ENCODE results near the gene ARHGEF39. TPM values are rescaled to one million over a fixed set of nuclear protein-coding genes. Genes with fewer than 3 reads are reported as not detected.

Gene ARHGEF39
- total RNA-seq, 4 donors from 2014 or later: 1.3 to 17.5 (median 5.1) TPM

DNA sequence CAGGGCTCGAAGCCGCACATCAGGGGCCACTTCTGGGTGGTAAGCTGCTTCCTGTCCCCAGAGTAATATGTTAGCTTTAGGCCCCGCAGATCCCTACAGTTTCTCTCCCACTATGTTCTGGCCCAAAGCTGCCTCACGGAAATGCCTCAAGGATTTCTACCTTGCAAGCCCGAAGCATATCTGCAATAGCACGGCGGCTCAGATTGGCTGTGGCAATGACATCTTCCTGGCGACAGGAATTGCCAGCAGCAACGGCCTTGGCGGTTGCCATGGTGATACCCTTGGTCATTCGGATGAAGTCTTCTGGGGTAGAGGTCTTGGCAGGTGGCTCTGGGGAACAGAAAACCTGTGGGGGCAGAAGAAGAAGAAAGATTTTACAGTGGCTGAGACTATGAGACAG is 35.0 kb upstream of the ARHGEF39 start:
- no peaks in the 10 kb centered on the region for H3K9me3 ChIP-seq
- H3K4me1 ChIP-seq: peaks cover 0 to 23% (median 7%) of the 10 kb centered on the region in 3 donors
- TF ChIP-seq, protein P1, sequence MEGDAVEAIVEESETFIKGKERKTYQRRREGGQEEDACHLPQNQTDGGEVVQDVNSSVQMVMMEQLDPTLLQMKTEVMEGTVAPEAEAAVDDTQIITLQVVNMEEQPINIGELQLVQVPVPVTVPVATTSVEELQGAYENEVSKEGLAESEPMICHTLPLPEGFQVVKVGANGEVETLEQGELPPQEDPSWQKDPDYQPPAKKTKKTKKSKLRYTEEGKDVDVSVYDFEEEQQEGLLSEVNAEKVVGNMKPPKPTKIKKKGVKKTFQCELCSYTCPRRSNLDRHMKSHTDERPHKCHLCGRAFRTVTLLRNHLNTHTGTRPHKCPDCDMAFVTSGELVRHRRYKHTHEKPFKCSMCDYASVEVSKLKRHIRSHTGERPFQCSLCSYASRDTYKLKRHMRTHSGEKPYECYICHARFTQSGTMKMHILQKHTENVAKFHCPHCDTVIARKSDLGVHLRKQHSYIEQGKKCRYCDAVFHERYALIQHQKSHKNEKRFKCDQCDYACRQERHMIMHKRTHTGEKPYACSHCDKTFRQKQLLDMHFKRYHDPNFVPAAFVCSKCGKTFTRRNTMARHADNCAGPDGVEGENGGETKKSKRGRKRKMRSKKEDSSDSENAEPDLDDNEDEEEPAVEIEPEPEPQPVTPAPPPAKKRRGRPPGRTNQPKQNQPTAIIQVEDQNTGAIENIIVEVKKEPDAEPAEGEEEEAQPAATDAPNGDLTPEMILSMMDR (IDR thresholded peaks at IDR 0.05): no peak
- TF ChIP-seq POLR2A (IDR thresholded peaks at IDR 0.05): no peak
- no peak overlapping the region for H3K4me3 ChIP-seq
- DNase-seq: no peak
- intact Hi-C loops (cut with DNase I): no loop called here
- peaks cover 68 to 93% (median 75%) of the 10 kb centered on the region in 3 donors for H3K36me3 ChIP-seq
- H3K27me3 ChIP-seq: no peaks in the 10 kb centered on the region
- WGBS, 2 donors: 74 to 85% methylated on average over 6 to 11 of the region's 11 CpGs
- H3K27ac ChIP-seq: peak overlapping the region in 3 of 4 donors; percentile 79 to 90 (median 87)

DNA sequence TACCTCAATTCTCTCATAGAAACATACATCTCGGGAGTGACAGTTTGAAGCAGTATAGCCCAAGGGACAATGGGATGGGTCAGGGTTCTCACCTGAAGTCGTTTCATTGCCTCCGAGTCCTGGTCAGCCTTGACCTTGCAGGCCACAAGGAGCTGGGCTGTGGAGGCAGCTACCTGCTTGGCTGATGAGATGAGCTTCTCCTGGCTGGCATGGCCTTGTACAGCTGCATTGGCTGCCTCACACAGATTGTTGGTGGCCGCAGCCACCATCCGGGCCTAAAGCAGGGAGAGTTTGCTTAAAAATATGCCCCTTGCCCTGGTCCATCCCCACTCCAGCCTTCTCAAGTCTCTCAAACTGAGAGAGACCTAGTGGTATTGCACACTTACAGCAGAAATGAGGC is 33.2 kb upstream of the ARHGEF39 start:
- peak overlapping the region; percentile 63 to 90 (median 83) for H3K27ac ChIP-seq
- DNase-seq: no peak

DNA sequence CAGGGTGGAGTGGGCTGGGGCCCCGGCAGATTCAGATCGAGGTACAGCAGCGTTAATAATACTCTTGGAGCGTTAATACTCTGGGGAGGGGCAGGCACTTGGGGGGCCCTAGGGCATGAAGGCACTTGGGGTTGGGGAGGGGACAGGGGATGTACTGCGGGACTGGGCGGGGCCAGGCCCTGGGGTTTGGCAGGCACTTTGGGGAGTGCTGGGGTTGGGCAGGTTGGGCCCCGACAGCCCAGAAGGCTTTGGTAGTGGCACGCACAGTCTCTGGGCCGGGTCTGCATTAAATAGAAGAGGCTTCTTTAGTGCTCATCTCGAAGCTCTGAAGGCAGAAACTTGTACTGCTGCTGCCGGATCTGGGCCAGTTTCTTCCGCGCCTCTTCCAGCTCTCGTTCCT is 32.5 kb upstream of the ARHGEF39 start:
- Histone ChIP-seq H3K27me3 (no peaks in the 10 kb centered on the region), H3K36me3 (peaks cover 46 to 68% (median 50%) of the 10 kb centered on the region in 3 donors)

More for the DNA sequence above, 33.2 kb upstream of the ARHGEF39 start:
- WGBS, 2 donors: 88% methylated on average over 3 of the region's 5 CpGs; no CpG with 5 or more reads in 1 of the 2 donors
- H3K27me3 ChIP-seq: no peaks in the 10 kb centered on the region
- peaks cover 0 to 23% (median 7%) of the 10 kb centered on the region in 3 donors for H3K4me1 ChIP-seq
- no peak for TF ChIP-seq POLR2A (IDR thresholded peaks at IDR 0.05)
- TF ChIP-seq, protein P1 (IDR thresholded peaks at IDR 0.05): no peak
- no peaks in the 10 kb centered on the region for H3K9me3 ChIP-seq
- H3K36me3 ChIP-seq: peaks cover 53 to 75% (median 58%) of the 10 kb centered on the region in 3 donors
- H3K4me3 ChIP-seq: no peak overlapping the region
- intact Hi-C loops (cut with DNase I): no loop called here

DNA sequence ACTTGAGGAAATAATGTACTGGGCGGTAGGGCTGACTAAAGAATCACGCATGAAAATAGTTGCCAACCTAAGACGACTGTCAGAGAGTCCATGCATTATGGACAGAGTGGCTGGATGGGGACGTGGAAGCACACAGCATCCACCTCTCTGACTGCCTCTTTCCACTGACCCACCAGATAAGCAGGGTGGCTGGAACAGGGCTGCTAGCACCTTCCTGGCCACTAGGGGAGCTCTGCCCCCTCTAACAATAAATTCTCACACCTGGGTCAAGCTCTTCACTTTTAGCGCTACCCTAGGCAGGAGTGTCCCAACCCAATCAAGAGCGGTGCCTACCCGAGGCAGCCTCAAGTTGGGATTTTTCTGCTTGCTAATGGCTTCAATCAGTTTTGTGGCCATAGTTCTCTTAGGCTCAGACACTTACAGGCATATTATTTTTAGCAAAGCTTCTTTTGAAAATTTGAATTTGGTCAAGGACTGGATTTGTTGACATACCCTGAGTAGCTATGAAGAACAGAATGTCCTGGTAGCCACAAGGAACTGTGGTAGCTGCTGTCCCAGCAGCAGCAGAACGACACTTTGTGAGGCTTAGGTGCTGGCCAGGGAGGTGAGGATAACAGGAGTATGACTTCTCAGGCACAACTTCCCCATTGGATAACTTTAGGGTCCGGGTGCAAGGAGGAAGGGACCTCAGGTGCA is 31.7 kb upstream of the ARHGEF39 start:
- WGBS, 2 donors: 25 to 35% methylated on average over 7 to 9 of the region's 9 CpGs
- no peaks in the 10 kb centered on the region for H3K27me3 ChIP-seq
- DNase-seq: no peak
- H3K4me1 ChIP-seq: peaks cover 0 to 23% (median 7%) of the 10 kb centered on the region in 3 donors
- peaks cover 38 to 60% (median 42%) of the 10 kb centered on the region in 3 donors for H3K36me3 ChIP-seq
- H3K27ac ChIP-seq: peak overlapping the region; percentile 63 to 90 (median 83)
- no peaks in the 10 kb centered on the region for H3K9me3 ChIP-seq
- TF ChIP-seq, protein P1 (IDR thresholded peaks at IDR 0.05): peak; percentile 68 to 82 (median 78)
- no peak for TF ChIP-seq POLR2A (IDR thresholded peaks at IDR 0.05)
- no peak overlapping the region for H3K4me3 ChIP-seq
- intact Hi-C loops (cut with DNase I): no loop called here

More for the DNA sequence above, 32.5 kb upstream of the ARHGEF39 start:
- H3K9me3 ChIP-seq: no peaks in the 10 kb centered on the region
- no peak overlapping the region for H3K4me3 ChIP-seq
- H3K4me1 ChIP-seq: peaks cover 0 to 23% (median 7%) of the 10 kb centered on the region in 3 donors
- TF ChIP-seq POLR2A (IDR thresholded peaks at IDR 0.05): no peak
- TF ChIP-seq, protein P1 (IDR thresholded peaks at IDR 0.05): no peak
- intact Hi-C loops (cut with DNase I): no loop called here
- WGBS, 2 donors: 65 to 72% methylated on average over 4 to 7 of the region's 14 CpGs
- no peak for DNase-seq
- peak overlapping the region; percentile 63 to 90 (median 83) for H3K27ac ChIP-seq

DNA sequence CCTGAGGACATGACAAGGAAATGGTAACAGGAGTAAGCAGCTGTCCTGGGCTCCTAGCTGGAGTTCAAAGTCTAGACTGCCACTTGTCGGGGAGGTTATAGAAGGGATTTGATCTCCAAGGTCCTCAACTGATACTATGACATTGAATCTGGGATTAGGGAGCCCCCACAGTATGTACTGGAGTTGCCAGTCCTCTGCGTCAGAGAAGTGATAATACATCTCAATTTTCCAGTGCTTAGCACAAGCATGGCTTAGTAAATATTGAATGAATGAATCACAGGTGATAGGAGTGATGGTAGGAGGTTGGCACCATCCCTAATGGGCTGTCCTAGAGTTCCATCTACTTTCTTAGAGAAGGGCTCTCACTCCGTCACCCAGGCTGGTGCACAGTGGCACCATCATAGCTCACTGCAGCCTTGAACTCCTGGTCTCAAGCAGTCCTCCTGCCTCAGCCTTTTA is 31.0 kb upstream of the ARHGEF39 start:
- WGBS, 2 donors: 89 to 90% methylated on average over 2 to 3 of the region's 3 CpGs
- Histone ChIP-seq H3K27ac (peak overlapping the region; percentile 40 to 90 (median 83)), H3K4me3 (no peak overlapping the region), H3K27me3 (no peaks in the 10 kb centered on the region), H3K36me3 (peaks cover 35 to 53% (median 36%) of the 10 kb centered on the region in 3 donors), H3K9me3 (no peaks in the 10 kb centered on the region), H3K4me1 (peaks cover 0 to 29% (median 7%) of the 10 kb centered on the region in 3 donors)
- TF ChIP-seq, protein P1 (IDR thresholded peaks at IDR 0.05): no peak
- DNase-seq: no peak
- intact Hi-C loops (cut with DNase I): no loop called here

Measured in esophagus squamous epithelium (tissue), 5 donors.